Cerebellar cortex (tissue), 1 donor: ENCODE measurements around the gene SLC25A51.

Experiments used
- DNase-seq: peaks from one replicate; pipeline ENCODE4 v3.0.0-alpha.2; 2015; ENCODE audit warnings: low spot score

The SLC25A51 gene

GRCh38 chr9:37936965-37937364, 33.0 kb upstream of the SLC25A51 start:
- DNase-seq = no peak

GRCh38 chr9:37936376-37936775, 32.4 kb upstream of the SLC25A51 start:
- DNase-seq = no peak

GRCh38 chr9:37935096-37935495, 31.2 kb upstream of the SLC25A51 start:
- DNase-seq = no peak

- DNase-seq = no peak
Observed at GRCh38 chr9:37931592-37931991, 27.7 kb upstream of the SLC25A51 start.

GRCh38 chr9:37929441-37929895, 25.5 kb upstream of the SLC25A51 start:
- no peak for DNase-seq

- DNase-seq = no peak
Observed at GRCh38 chr9:37928552-37929430, 24.9 kb upstream of the SLC25A51 start.

GRCh38 chr9:37927601-37928551, 23.9 kb upstream of the SLC25A51 start:
- DNase-seq = no peak

- DNase-seq = no peak
Observed at GRCh38 chr9:37927132-37927531, 23.2 kb upstream of the SLC25A51 start.

- DNase-seq = no peak
Observed at GRCh38 chr9:37926737-37927118, 22.8 kb upstream of the SLC25A51 start.

- no peak for DNase-seq
Observed at GRCh38 chr9:37925786-37926736, 22.1 kb upstream of the SLC25A51 start.

- no peak for DNase-seq
Observed at GRCh38 chr9:37925006-37925405, 21.1 kb upstream of the SLC25A51 start.

GRCh38 chr9:37924538-37924937, 20.6 kb upstream of the SLC25A51 start:
- DNase-seq = no peak

- DNase-seq = no peak
Observed at GRCh38 chr9:37923796-37924427, 20.0 kb upstream of the SLC25A51 start.

GRCh38 chr9:37923118-37923795, 19.3 kb upstream of the SLC25A51 start:
- DNase-seq = no peak

GRCh38 chr9:37922363-37923117, 18.6 kb upstream of the SLC25A51 start:
- no peak for DNase-seq

GRCh38 chr9:37921546-37922300, 17.8 kb upstream of the SLC25A51 start:
- no peak for DNase-seq

GRCh38 chr9:37921168-37921510, 17.2 kb upstream of the SLC25A51 start:
- no peak for DNase-seq

- DNase-seq = no peak
Observed at GRCh38 chr9:37920471-37921167, 16.7 kb upstream of the SLC25A51 start.

GRCh38 chr9:37919956-37920335, 16.0 kb upstream of the SLC25A51 start:
- no peak for DNase-seq
